ENCODE results near the gene IFT20.

IFT20 gene

DNA sequence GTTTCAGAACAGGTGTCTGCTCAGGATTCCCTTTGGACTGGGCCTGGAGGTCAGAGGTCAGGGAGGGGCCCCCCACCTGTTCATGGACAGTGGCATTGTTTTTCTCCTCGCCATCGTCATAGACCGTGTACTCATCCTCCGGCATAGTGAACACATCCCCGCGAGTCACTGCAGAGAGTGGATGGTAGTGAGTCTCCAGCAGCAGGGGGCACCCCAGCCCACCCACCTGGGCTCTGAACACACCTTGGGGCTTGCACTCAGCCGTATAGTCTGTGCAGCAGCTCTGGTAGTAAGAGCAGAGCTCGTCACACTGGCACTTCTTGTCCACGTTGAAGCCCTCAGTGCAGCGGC, 34.4 kb upstream of the IFT20 start:
- no peak overlapping the region for H3K4ac ChIP-seq (ENCODE audit: low read depth, low read length)
- H2BK120ac ChIP-seq (ENCODE audit: low read depth, low read length): no peak overlapping the region
- H2BK15ac ChIP-seq (replicated peaks; ENCODE audit: low read depth): no peak overlapping the region
- no peaks in the 10 kb centered on the region for H3K79me2 ChIP-seq (ENCODE audit: control insufficient read depth, insufficient read depth, low read length)
- peak overlapping the region; percentile 49 for H3K56ac ChIP-seq (ENCODE audit: low read length)
- WGBS (ENCODE audit: extremely low coverage, insufficient coverage, low lambda C conversion rate): no CpG with 5 or more reads among the region's 10 CpGs
- no peak overlapping the region for H2BK5ac ChIP-seq (ENCODE audit: low read length)
- no peak overlapping the region for H2AK5ac ChIP-seq (ENCODE audit: low read length)
- no peak for DNase-seq
- H3K4me3 ChIP-seq (ENCODE audit: low read length): no peak overlapping the region
- H3K23ac ChIP-seq (ENCODE audit: low read length): no peak overlapping the region
- no peaks in the 10 kb centered on the region for H3K79me1 ChIP-seq (ENCODE audit: low read length)
- no peak overlapping the region for H4K5ac ChIP-seq (ENCODE audit: low read length)
- H3K4me1 ChIP-seq (ENCODE audit: control insufficient read depth, low read depth, low read length): peaks cover 4% of the 10 kb centered on the region
- no peak overlapping the region for H3K4me2 ChIP-seq (ENCODE audit: low read length)
- H3K36me3 ChIP-seq (ENCODE audit: control insufficient read depth, insufficient read depth, low read length): no peaks in the 10 kb centered on the region
- no peak overlapping the region for H3K18ac ChIP-seq (ENCODE audit: low read length)
- H3K27me3 ChIP-seq (ENCODE audit: insufficient read depth, low read length, poor library complexity): peaks cover 12% of the 10 kb centered on the region
- no peak overlapping the region for H3K9ac ChIP-seq (ENCODE audit: low read length)
- no peak overlapping the region for H4K8ac ChIP-seq (ENCODE audit: low read depth, low read length)
- H3K27ac ChIP-seq (ENCODE audit: low read depth, low read length): no peak overlapping the region

DNA sequence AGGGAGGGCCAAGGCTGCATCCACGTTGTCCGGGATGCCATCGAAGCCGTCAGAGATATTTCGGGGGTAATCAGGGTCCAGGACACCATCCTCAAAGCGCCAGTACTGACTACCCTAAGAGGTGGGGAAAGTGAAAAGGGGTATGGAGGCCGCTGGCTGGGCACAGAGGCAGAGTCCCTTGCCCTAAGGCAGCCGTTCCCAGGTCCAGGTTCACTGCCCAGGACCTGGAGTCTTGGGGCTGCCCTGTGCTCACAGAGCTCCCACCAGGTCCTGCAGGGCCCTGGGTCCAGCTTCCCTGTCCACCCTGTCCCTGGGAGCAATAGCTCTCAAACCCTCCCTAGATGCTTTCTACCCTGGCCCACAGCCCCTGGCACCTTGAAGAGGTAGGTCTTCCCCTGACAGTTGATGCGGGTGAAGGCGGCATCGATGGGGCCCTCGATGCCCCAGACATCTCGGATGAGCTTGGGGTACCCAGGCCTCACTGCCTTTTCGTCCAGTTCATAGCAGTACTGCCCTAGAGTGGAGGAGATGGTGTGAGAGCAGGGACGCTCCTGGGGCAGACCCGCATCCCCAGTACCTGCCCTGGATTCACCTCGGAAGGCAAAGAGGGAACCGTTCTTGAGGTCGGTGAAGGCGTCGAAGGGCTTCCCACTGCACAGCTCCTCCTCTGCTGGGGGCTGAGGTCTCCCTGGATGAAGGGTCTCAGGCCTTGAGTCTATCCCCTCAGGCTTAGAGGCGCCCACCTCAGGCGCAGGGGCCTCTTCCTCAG, 33.8 kb upstream of the IFT20 start:
- no peak overlapping the region for H3K27ac ChIP-seq (ENCODE audit: low read depth, low read length)
- no CpG with 5 or more reads among the region's 23 CpGs for WGBS (ENCODE audit: extremely low coverage, insufficient coverage, low lambda C conversion rate)
- no peak overlapping the region for H3K4me2 ChIP-seq (ENCODE audit: low read length)
- H3K27me3 ChIP-seq (ENCODE audit: insufficient read depth, low read length, poor library complexity): peaks cover 12% of the 10 kb centered on the region
- H3K18ac ChIP-seq (ENCODE audit: low read length): no peak overlapping the region
- no peak overlapping the region for H3K9ac ChIP-seq (ENCODE audit: low read length)
- H3K36me3 ChIP-seq (ENCODE audit: control insufficient read depth, insufficient read depth, low read length): no peaks in the 10 kb centered on the region
- no peak overlapping the region for H2AK5ac ChIP-seq (ENCODE audit: low read length)
- no peak overlapping the region for H2BK120ac ChIP-seq (ENCODE audit: low read depth, low read length)
- no peak overlapping the region for H3K4me3 ChIP-seq (ENCODE audit: low read length)
- H4K5ac ChIP-seq (ENCODE audit: low read length): no peak overlapping the region
- peaks cover 4% of the 10 kb centered on the region for H3K4me1 ChIP-seq (ENCODE audit: control insufficient read depth, low read depth, low read length)
- H3K79me2 ChIP-seq (ENCODE audit: control insufficient read depth, insufficient read depth, low read length): no peaks in the 10 kb centered on the region
- H3K4ac ChIP-seq (ENCODE audit: low read depth, low read length): no peak overlapping the region
- no peak overlapping the region for H4K8ac ChIP-seq (ENCODE audit: low read depth, low read length)
- H3K23ac ChIP-seq (ENCODE audit: low read length): no peak overlapping the region
- DNase-seq: no peak
- H2BK15ac ChIP-seq (replicated peaks; ENCODE audit: low read depth): no peak overlapping the region
- H3K56ac ChIP-seq (ENCODE audit: low read length): no peak overlapping the region
- no peaks in the 10 kb centered on the region for H3K79me1 ChIP-seq (ENCODE audit: low read length)
- H2BK5ac ChIP-seq (ENCODE audit: low read length): no peak overlapping the region

DNA sequence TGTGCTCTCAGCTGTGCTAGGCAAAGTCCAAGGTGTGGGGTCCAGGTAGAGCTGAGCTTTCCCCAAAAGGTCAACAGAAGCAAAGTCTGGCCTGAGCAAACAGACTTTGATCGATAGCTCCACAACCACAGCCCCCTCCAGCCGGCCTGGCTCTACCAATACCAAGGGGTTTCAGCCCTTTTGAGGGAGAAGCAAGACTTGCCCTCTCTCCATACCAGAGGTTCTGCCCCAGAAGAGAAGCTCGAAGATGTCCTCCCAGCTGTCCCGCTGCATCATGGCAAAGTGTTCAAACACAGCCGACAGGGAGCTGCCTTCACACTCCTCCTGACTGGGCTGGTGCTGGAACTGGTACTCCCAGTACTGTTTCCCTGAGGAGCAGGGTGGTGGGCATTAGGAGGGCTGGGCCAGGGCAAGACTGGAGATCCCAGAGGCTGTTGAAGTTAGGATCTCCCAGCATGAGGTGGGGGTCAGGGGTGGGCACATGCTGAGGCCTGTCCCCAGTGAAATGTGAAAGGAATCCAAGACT, 33.1 kb upstream of the IFT20 start:
- Histone ChIP-seq H4K8ac (ENCODE audit: low read depth, low read length) (no peak overlapping the region), H3K4ac (ENCODE audit: low read depth, low read length) (no peak overlapping the region), H3K27ac (ENCODE audit: low read depth, low read length) (no peak overlapping the region), H3K23ac (ENCODE audit: low read length) (no peak overlapping the region), H3K79me1 (ENCODE audit: low read length) (no peaks in the 10 kb centered on the region), H3K36me3 (ENCODE audit: control insufficient read depth, insufficient read depth, low read length) (no peaks in the 10 kb centered on the region), H3K4me1 (ENCODE audit: control insufficient read depth, low read depth, low read length) (peaks cover 4% of the 10 kb centered on the region), H4K5ac (ENCODE audit: low read length) (no peak overlapping the region), H2BK15ac (replicated peaks; ENCODE audit: low read depth) (no peak overlapping the region), H3K56ac (ENCODE audit: low read length) (no peak overlapping the region), H3K18ac (ENCODE audit: low read length) (no peak overlapping the region), H3K4me3 (ENCODE audit: low read length) (no peak overlapping the region), H3K9ac (ENCODE audit: low read length) (no peak overlapping the region), H3K4me2 (ENCODE audit: low read length) (no peak overlapping the region), H2BK120ac (ENCODE audit: low read depth, low read length) (no peak overlapping the region), H3K27me3 (ENCODE audit: insufficient read depth, low read length, poor library complexity) (peaks cover 9% of the 10 kb centered on the region), H2BK5ac (ENCODE audit: low read length) (no peak overlapping the region), H3K79me2 (ENCODE audit: control insufficient read depth, insufficient read depth, low read length) (no peaks in the 10 kb centered on the region), H2AK5ac (ENCODE audit: low read length) (no peak overlapping the region)
- no peak for DNase-seq
- no CpG with 5 or more reads among the region's 5 CpGs for WGBS (ENCODE audit: extremely low coverage, insufficient coverage, low lambda C conversion rate)

DNA sequence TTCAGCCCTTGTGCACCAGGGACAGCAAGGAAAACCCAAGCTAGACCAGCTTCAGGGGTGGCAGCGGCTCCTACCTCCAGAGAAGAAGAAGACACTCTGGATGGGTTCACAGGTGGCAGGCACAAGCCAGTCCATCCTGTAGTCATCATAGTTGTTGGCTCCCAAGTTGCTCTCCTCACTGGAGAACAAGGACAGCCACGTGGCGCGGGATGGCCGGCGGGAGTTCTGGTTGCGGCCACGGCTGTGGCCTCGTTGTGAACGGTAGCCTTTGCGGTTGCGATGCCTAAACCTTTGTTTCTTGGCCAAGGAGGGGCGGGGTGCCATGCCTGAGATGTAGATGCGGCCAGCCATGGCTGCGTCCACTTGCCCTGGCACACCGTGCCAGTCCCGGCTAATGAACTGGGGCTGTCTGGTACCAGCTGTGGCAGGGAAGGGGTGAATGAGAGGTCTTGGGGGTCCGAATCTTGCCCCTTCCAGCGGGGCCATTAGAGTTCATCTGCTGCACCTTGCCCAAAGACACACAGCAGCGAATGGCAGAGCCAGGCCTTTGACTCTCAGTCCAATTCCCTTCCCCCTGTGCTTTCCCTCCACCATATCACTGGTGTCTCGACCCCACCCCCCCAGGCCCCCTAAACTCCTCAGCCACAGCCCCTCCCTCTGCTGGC, 32.5 kb upstream of the IFT20 start:
- Histone ChIP-seq H3K79me2 (ENCODE audit: control insufficient read depth, insufficient read depth, low read length) (no peaks in the 10 kb centered on the region), H2AK5ac (ENCODE audit: low read length) (no peak overlapping the region), H3K4me1 (ENCODE audit: control insufficient read depth, low read depth, low read length) (peaks cover 4% of the 10 kb centered on the region), H3K79me1 (ENCODE audit: low read length) (no peaks in the 10 kb centered on the region), H3K23ac (ENCODE audit: low read length) (no peak overlapping the region), H2BK5ac (ENCODE audit: low read length) (no peak overlapping the region), H2BK15ac (replicated peaks; ENCODE audit: low read depth) (no peak overlapping the region), H2BK120ac (ENCODE audit: low read depth, low read length) (no peak overlapping the region), H4K5ac (ENCODE audit: low read length) (no peak overlapping the region), H3K18ac (ENCODE audit: low read length) (no peak overlapping the region), H3K27me3 (ENCODE audit: insufficient read depth, low read length, poor library complexity) (peaks cover 3% of the 10 kb centered on the region), H3K4ac (ENCODE audit: low read depth, low read length) (no peak overlapping the region), H3K4me2 (ENCODE audit: low read length) (no peak overlapping the region), H3K36me3 (ENCODE audit: control insufficient read depth, insufficient read depth, low read length) (no peaks in the 10 kb centered on the region), H3K27ac (ENCODE audit: low read depth, low read length) (no peak overlapping the region), H4K8ac (ENCODE audit: low read depth, low read length) (no peak overlapping the region), H3K4me3 (ENCODE audit: low read length) (no peak overlapping the region), H3K9ac (ENCODE audit: low read length) (no peak overlapping the region), H3K56ac (ENCODE audit: low read length) (no peak overlapping the region)
- WGBS (ENCODE audit: extremely low coverage, insufficient coverage, low lambda C conversion rate): no CpG with 5 or more reads among the region's 21 CpGs
- DNase-seq: no peak

DNA sequence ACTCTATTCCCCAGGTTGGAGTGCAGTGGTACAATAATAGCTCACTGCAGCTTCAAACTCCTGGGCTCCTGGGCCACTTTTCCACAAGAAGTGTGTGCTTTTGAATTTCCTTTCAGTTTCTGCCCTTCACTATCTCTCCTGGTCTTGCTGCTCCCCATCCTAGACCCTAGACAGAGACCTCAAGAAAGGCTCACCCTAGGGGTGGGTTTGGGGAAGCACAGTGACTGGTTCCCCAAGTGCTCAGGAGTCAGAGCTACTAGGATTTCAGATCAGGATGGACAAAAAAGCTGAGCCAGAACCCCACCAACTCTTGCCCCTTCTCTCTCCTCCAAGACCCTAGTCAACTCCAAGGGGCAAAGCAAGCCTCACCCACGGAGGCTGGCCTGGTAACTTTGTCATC, 31.3 kb upstream of the IFT20 start:
- Histone ChIP-seq H3K27me3 (ENCODE audit: insufficient read depth, low read length, poor library complexity) (no peaks in the 10 kb centered on the region), H3K18ac (ENCODE audit: low read length) (no peak overlapping the region), H3K27ac (ENCODE audit: low read depth, low read length) (no peak overlapping the region), H3K23ac (ENCODE audit: low read length) (no peak overlapping the region), H2BK120ac (ENCODE audit: low read depth, low read length) (no peak overlapping the region), H3K79me1 (ENCODE audit: low read length) (no peaks in the 10 kb centered on the region), H2BK5ac (ENCODE audit: low read length) (no peak overlapping the region), H3K4me1 (ENCODE audit: control insufficient read depth, low read depth, low read length) (peaks cover 2% of the 10 kb centered on the region), H3K4me2 (ENCODE audit: low read length) (no peak overlapping the region), H3K36me3 (ENCODE audit: control insufficient read depth, insufficient read depth, low read length) (no peaks in the 10 kb centered on the region), H3K4ac (ENCODE audit: low read depth, low read length) (no peak overlapping the region), H2AK5ac (ENCODE audit: low read length) (no peak overlapping the region), H3K9ac (ENCODE audit: low read length) (no peak overlapping the region), H3K56ac (ENCODE audit: low read length) (no peak overlapping the region), H3K4me3 (ENCODE audit: low read length) (no peak overlapping the region), H4K8ac (ENCODE audit: low read depth, low read length) (no peak overlapping the region), H3K79me2 (ENCODE audit: control insufficient read depth, insufficient read depth, low read length) (no peaks in the 10 kb centered on the region), H2BK15ac (replicated peaks; ENCODE audit: low read depth) (no peak overlapping the region), H4K5ac (ENCODE audit: low read length) (no peak overlapping the region)
- WGBS (ENCODE audit: extremely low coverage, insufficient coverage, low lambda C conversion rate): no CpG with 5 or more reads among the region's 1 CpG
- peak; percentile 36 for DNase-seq

Data from mesendoderm (in vitro differentiated cells).